Transverse colon (tissue), 4 donors: ENCODE results near the gene SORL1. TPM values are rescaled to one million over a fixed set of nuclear protein-coding genes. Genes with fewer than 3 reads are reported as not detected.

Experiments
- DNase-seq: peaks from one replicate; pipeline ENCODE4 v3.0.0-alpha.2; 2019
- H3K27ac ChIP-seq, 4 donors: fragments of 200-600 bp; sonication (generic); 2 replicates each; pipeline ENCODE4 v1.5.1; 2016 to 2018; ENCODE audit warnings: inconsistent platforms in 4 of 4
- H3K27me3 ChIP-seq: fragments of 200-600 bp; sonication (generic); 2 replicates; pipeline ENCODE4 v1.5.1; 2017; ENCODE audit warnings: inconsistent platforms
- H3K36me3 ChIP-seq, 4 donors: fragments of 200-600 bp; sonication (generic); 2 replicates each; pipeline ENCODE4 v1.5.1; 2017 to 2019; ENCODE audit warnings: inconsistent platforms in 4 of 4
- H3K4me1 ChIP-seq, 4 donors: fragments of 200-600 bp; sonication (generic); 2 replicates each; pipeline ENCODE4 v1.5.1; 2017 to 2020; ENCODE audit warnings: inconsistent platforms in 4 of 4
- H3K4me3 ChIP-seq, 4 donors: fragments of 200-600 bp; sonication (generic); 1 replicate in 1 of 4; 2 replicates in 3 of 4; pipeline versions ENCODE4 v1.5.1 to v1.6.1; 2017 to 2019; ENCODE audit warnings: inconsistent platforms in 4 of 4
- H3K9me3 ChIP-seq, 2 donors: fragments of 200-600 bp; sonication (generic); 2 replicates each; pipeline ENCODE4 v1.5.1; 2017 to 2019; ENCODE audit warnings: inconsistent platforms in 2 of 2
- CTCF ChIP-seq, 5 experiments: fragments of 200-600 bp in 3 of 5; fragments of 450-650 bp in 2 of 5; sonication (generic) in 3 of 5; IDR thresholded peaks; 1 replicate in 2 of 5; 2 replicates in 3 of 5; pipeline ENCODE4 v1.5.1; 2016 to 2017; ENCODE audit warnings: antibody characterized with exemption in 5 of 5, inconsistent platforms in 3 of 5, mild to moderate bottlenecking in 2 of 5, moderate library complexity in 1 of 5
- EP300 ChIP-seq: sonication (generic); formaldehyde crosslinking; IDR thresholded peaks from one replicate; pipeline ENCODE4 v1.6.1; 2017; ENCODE audit warnings: antibody characterized with exemption, low read depth
- POLR2A ChIP-seq: fragments of 450-650 bp; IDR thresholded peaks from one replicate; pipeline ENCODE4 v1.6.1; 2016; ENCODE audit warnings: antibody characterized with exemption, mild to moderate bottlenecking, moderate library complexity
- POLR2AphosphoS5 ChIP-seq, 3 donors: sonication (generic); formaldehyde crosslinking; IDR thresholded peaks; one replicate each; pipeline ENCODE4 v1.6.1; 2016; ENCODE audit warnings: antibody characterized with exemption in 3 of 3
- WGBS, 2 donors: methylation state at CpG; one replicate each; pipeline ENCODE4 v1.1.5; 2018; ENCODE audit warnings: low coverage in 1 of 2; 5-methylcytosine and 5-hydroxymethylcytosine counted together
- in situ Hi-C, 4 donors: fragments of 200-750 bp; cut with MboI; loops; one replicate each; pipeline versions ENCODE4 v1.15.0 to v1.15.1; 2017; ENCODE audit warnings: low sequenced_read_pairs in 3 of 4, low pct_ligation_motif_present in 1 of 4, low pct_unique_long_range_greater_than_20kb in 1 of 4
- intact Hi-C: fragments of 100-400 bp; cut with DNase I; formaldehyde crosslinking; loops from one replicate; pipeline ENCODE4 v1.15.1; 2023; ENCODE audit warnings: low total_unique reads
- total RNA-seq, 4 donors: library from RNA; depleted of rRNA; stranded (reverse); fragments of >200 nt; gene quantifications; one replicate each; pipeline ENCODE4 v1.1.0, GENCODE V29; 2016

Gene SORL1
- total RNA-seq, 4 donors from 2014 or later = 81.6 to 338 (median 129) TPM

GRCh38 chr11:121487191-121487590, 35.1 kb downstream of the SORL1 start:
- TF ChIP-seq POLR2AphosphoS5 (IDR thresholded peaks at IDR 0.05) (no peak), EP300 (no peak), POLR2A (no peak), CTCF (IDR thresholded peaks at IDR 0.05) (no peak)
- in situ Hi-C loops = no loop called here

GRCh38 chr11:121488170-121488569, 36.1 kb downstream of the SORL1 start:
- intact Hi-C loops (no loop called here), in situ Hi-C loops (no loop called here)
- TF ChIP-seq EP300 (no peak), POLR2AphosphoS5 (IDR thresholded peaks at IDR 0.05) (no peak), POLR2A (no peak), CTCF (IDR thresholded peaks at IDR 0.05) (no peak)
- Histone ChIP-seq H3K4me3 (no peak overlapping the region), H3K27me3 (no peaks in the 10 kb centered on the region), H3K9me3 (no peaks in the 10 kb centered on the region), H3K27ac (no peak overlapping the region), H3K4me1 (peaks cover 0 to 1% (median 0%) of the 10 kb centered on the region in 4 donors), H3K36me3 (peaks cover 0 to 6% (median 0%) of the 10 kb centered on the region in 4 donors)
- WGBS, 2 donors = 67 to 82% methylated on average over 1 to 2 of the region's 2 CpGs
- no peak for DNase-seq

More at GRCh38 chr11:121487191-121487590, 35.1 kb downstream of the SORL1 start:
- Histone ChIP-seq H3K27me3 (no peaks in the 10 kb centered on the region), H3K4me3 (no peak overlapping the region), H3K36me3 (peaks cover 0 to 6% (median 0%) of the 10 kb centered on the region in 4 donors), H3K27ac (no peak overlapping the region), H3K4me1 (peaks cover 0 to 4% (median 0%) of the 10 kb centered on the region in 4 donors), H3K9me3 (no peaks in the 10 kb centered on the region)
- intact Hi-C loops = no loop called here
- DNase-seq = no peak
- 80 to 100% methylated on average over 1 to 6 of the region's 6 CpGs for WGBS, 2 donors

DNA sequence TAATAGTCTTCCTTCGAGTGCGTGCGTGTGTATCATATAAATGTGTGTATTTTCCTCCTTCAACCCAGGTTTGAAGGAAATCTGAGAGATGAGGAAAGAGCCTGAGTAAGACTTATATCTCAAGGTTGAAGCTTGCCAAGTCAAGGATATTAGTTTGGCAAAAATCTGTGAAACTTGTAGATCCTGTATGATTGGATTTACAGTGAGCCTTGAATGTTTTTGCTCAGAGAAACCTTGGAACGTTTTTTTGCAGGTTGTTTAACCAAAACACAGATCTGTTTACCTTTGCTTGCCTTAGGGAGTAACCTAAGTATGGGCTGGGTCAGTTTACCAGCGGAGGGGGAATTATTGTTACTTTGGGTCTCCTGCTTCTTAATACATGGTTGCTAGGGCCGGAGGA, 36.5 kb downstream of the SORL1 start:
- H3K36me3 ChIP-seq = peaks cover 0 to 6% (median 0%) of the 10 kb centered on the region in 4 donors
- H3K9me3 ChIP-seq = no peaks in the 10 kb centered on the region
- no peaks in the 10 kb centered on the region for H3K27me3 ChIP-seq
- TF ChIP-seq POLR2A (no peak), CTCF (IDR thresholded peaks at IDR 0.05) (no peak), EP300 (no peak), POLR2AphosphoS5 (IDR thresholded peaks at IDR 0.05) (no peak)
- in situ Hi-C loops (no loop called here), intact Hi-C loops (no loop called here)
- no peak for DNase-seq
- no peaks in the 10 kb centered on the region for H3K4me1 ChIP-seq
- no peak overlapping the region for H3K27ac ChIP-seq
- 77 to 85% methylated on average over 4 to 6 of the region's 6 CpGs for WGBS, 2 donors
- no peak overlapping the region for H3K4me3 ChIP-seq

DNA sequence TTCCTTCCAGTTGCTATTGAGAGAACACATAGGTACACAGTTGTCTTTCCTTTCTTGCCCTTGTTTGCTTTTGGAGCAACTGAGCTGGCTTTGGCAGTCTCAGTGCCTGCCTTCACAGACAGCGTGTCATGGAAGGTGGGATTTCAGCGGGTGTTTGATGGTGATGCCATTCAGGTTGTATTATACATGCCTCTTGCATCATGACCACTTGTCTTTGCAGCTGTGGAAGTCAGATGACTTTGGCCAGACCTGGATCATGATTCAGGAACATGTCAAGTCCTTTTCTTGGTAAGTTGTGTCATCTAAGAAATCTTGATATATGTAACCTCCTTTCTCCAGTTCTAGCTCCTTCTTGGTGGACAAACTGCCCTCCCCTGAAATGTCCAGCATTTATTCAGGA, 37.7 kb downstream of the SORL1 start:
- Histone ChIP-seq H3K27me3 (no peaks in the 10 kb centered on the region), H3K36me3 (peaks cover 0 to 6% (median 0%) of the 10 kb centered on the region in 4 donors), H3K9me3 (no peaks in the 10 kb centered on the region), H3K4me3 (no peak overlapping the region), H3K4me1 (no peaks in the 10 kb centered on the region), H3K27ac (no peak overlapping the region)
- intact Hi-C loops (no loop called here), in situ Hi-C loops (no loop called here)
- TF ChIP-seq EP300 (no peak), CTCF (IDR thresholded peaks at IDR 0.05) (no peak), POLR2AphosphoS5 (IDR thresholded peaks at IDR 0.05) (no peak), POLR2A (no peak)
- DNase-seq = no peak
- 91% methylated on average over 2 of the region's 2 CpGs; no CpG with 5 or more reads in 1 of the 2 donors for WGBS, 2 donors
